Activated CD8-positive, alpha-beta memory T cell treated with anti-CD3 and anti-CD28 coated beads, Interleukin-2, amount 50 U/mL, for 1 hour (primary cell): ENCODE measurements around the gene SND1.
"Not testable (repeated sequence)": the region's sequence is repeated elsewhere in the genome, so short reads cannot be mapped to it uniquely, and the experiment has no call there.

ENCODE experiments used
- DNase-seq: peaks from one replicate; pipeline ENCODE4 v3.0.0-alpha.2; 2020; ENCODE audit errors: extremely low read depth

SND1 gene

GRCh38 chr7:127888411-127888810, 236.4 kb downstream of the SND1 start:
- no peak for DNase-seq

- no peak for DNase-seq
Measured at GRCh38 chr7:127888825-127889224, 236.8 kb downstream of the SND1 start.

- DNase-seq, result no peak
Measured at GRCh38 chr7:127889677-127890076, 237.7 kb downstream of the SND1 start.

- no peak for DNase-seq
Measured at GRCh38 chr7:127890726-127891125, 238.7 kb downstream of the SND1 start.

GRCh38 chr7:127891144-127891543, 239.2 kb downstream of the SND1 start:
- no peak for DNase-seq

- DNase-seq, result no peak
Measured at GRCh38 chr7:127891854-127892438, 240.0 kb downstream of the SND1 start.

- no peak for DNase-seq
Measured at GRCh38 chr7:127892488-127893314, 240.7 kb downstream of the SND1 start.

- DNase-seq, result no peak
Measured at GRCh38 chr7:127893547-127893946, 241.6 kb downstream of the SND1 start.

GRCh38 chr7:127894588-127894987, 242.6 kb downstream of the SND1 start:
- no peak for DNase-seq

- DNase-seq, result no peak
Measured at GRCh38 chr7:127895360-127895759, 243.4 kb downstream of the SND1 start.

GRCh38 chr7:127895814-127896280, 243.9 kb downstream of the SND1 start:
- DNase-seq, result no peak

GRCh38 chr7:127896659-127897058, 244.7 kb downstream of the SND1 start:
- no peak for DNase-seq

- no peak for DNase-seq
Measured at GRCh38 chr7:127897704-127898454, 245.9 kb downstream of the SND1 start.

GRCh38 chr7:127899411-127899810, 247.4 kb downstream of the SND1 start:
- no peak for DNase-seq

GRCh38 chr7:127900141-127900540, 248.1 kb downstream of the SND1 start:
- DNase-seq, result no peak

- DNase-seq, result no peak
Measured at GRCh38 chr7:127900732-127901685, 249.0 kb downstream of the SND1 start.

GRCh38 chr7:127901895-127902703, 250.1 kb downstream of the SND1 start:
- DNase-seq, result no peak

GRCh38 chr7:127902753-127903152, 250.8 kb downstream of the SND1 start:
- not testable (repeated sequence) for DNase-seq

- no peak for DNase-seq
Measured at GRCh38 chr7:127903892-127904669, 252.1 kb downstream of the SND1 start.

GRCh38 chr7:127904670-127904985, 252.6 kb downstream of the SND1 start:
- no peak for DNase-seq
